ENCODE measurements around the gene HHAT.
A peak's percentile ranks its signal among the peaks of the same experiment; 100 is the strongest.

The HHAT gene

DNA sequence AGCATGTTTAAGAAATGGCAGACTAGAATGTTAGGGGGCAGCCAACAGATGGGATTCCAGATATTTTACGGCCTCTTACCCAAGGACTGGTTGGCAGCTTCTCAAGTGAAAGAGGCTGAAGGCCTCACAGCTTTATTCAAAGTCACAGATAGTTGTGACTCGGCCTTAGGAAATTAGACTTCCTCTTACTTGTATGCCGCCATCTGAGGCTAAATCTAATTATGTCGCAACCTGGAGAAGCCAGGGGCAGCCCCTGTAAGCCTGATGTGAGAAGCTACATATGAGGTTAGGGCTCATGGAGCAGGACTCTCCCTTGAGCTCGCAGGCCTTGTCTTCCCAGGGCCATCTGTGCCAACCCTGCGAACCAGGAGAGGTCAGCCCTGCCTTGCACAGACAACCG lies 352.5 kb downstream of the HHAT start:
- Mint-ChIP-seq H3K27ac (no peak overlapping the region), H3K4me1 (no peaks in the 10 kb centered on the region), H3K4me3 (no peak overlapping the region), H3K9me3 (no peaks in the 10 kb centered on the region), H3K36me3 (ENCODE audit: low read depth) (peaks cover 8% of the 10 kb centered on the region), H3K27me3 (ENCODE audit: low read depth, poor library complexity) (peaks cover 4% of the 10 kb centered on the region)
- DNase-seq, result no peak
- TF ChIP-seq, protein P1, sequence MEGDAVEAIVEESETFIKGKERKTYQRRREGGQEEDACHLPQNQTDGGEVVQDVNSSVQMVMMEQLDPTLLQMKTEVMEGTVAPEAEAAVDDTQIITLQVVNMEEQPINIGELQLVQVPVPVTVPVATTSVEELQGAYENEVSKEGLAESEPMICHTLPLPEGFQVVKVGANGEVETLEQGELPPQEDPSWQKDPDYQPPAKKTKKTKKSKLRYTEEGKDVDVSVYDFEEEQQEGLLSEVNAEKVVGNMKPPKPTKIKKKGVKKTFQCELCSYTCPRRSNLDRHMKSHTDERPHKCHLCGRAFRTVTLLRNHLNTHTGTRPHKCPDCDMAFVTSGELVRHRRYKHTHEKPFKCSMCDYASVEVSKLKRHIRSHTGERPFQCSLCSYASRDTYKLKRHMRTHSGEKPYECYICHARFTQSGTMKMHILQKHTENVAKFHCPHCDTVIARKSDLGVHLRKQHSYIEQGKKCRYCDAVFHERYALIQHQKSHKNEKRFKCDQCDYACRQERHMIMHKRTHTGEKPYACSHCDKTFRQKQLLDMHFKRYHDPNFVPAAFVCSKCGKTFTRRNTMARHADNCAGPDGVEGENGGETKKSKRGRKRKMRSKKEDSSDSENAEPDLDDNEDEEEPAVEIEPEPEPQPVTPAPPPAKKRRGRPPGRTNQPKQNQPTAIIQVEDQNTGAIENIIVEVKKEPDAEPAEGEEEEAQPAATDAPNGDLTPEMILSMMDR (IDR thresholded peaks at IDR 0.05), result no peak

DNA sequence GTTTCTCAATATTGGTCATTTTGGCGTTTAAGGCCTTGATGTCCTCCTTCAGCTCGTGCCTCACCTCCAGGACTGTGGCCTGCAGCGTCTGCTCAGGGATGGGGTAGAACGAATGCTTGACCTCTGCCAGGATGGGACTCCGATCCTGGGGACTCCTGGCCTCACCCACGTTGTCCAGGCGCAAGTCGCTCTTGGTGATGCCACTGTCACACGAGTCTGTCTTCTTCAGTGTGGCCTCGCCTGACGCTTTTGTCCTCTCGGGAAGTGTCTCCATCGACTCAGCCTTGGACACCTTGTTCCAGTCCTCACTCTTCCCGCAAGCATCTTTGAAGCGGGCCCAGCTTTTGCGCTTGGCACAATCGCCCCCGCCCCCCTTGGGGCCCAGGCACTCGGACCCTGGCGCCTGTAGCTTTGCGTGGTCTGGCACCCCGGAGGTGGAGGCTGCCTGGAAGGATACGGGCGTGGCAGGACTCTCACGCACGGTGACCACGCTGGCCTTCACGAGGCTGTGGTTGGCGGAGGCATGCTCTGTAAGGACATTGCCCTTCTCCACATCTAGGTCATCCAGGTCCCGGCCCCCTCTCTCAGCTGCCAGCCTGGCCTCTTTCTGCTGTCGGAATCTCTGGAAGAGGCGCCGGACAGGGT lies 354.8 kb downstream of the HHAT start:
- H3K4me1 Mint-ChIP-seq, result no peaks in the 10 kb centered on the region
- peaks cover 8% of the 10 kb centered on the region for H3K36me3 Mint-ChIP-seq (ENCODE audit: low read depth)
- H3K27ac Mint-ChIP-seq, result no peak overlapping the region
- H3K4me3 Mint-ChIP-seq, result no peak overlapping the region
- TF ChIP-seq, protein P1 (IDR thresholded peaks at IDR 0.05), result no peak
- H3K9me3 Mint-ChIP-seq, result no peaks in the 10 kb centered on the region
- H3K27me3 Mint-ChIP-seq (ENCODE audit: low read depth, poor library complexity), result peaks cover 4% of the 10 kb centered on the region
- no peak for DNase-seq

DNA sequence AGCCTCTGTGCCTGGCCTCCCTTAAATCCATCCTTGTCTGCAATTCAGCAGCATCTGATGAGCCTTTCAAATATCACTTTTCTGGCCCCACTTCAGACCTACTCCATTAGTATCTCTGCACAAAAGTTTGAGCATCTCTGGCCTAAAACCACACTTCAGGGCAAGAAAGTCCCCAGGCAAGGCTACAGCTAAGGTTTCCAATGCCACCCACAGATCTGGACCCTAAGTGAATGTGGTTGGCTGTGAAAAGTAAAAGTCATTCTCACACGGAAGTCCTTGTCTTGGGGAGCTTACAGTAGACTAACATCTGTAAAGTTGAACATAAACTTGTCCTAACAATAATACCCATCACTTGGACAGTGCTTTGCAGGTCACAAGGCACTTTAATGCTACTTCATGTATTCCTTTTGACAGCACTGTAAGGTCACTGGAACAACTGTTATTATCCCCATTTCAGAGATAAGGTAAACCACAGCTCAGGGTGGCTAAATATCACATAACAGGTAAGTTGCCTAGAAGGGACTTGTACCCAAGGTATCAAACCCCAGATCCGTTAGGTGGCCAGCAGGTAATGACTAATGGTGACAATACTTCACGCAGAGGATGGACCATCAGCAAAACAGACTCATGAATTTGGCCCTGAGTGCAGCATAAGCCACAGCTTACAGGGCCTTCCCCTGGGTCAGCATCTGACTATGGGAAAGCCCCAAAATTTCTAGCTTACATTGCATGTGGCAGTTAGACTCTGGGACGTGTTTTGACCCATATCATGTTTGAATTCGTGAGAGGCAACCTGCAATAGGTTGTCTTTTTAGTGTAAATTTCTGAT lies 356.0 kb downstream of the HHAT start:
- Mint-ChIP-seq H3K27me3 (ENCODE audit: low read depth, poor library complexity) (peaks cover 4% of the 10 kb centered on the region), H3K4me3 (no peak overlapping the region), H3K36me3 (ENCODE audit: low read depth) (peaks cover 8% of the 10 kb centered on the region), H3K27ac (peak overlapping the region; percentile 83), H3K9me3 (no peaks in the 10 kb centered on the region), H3K4me1 (no peaks in the 10 kb centered on the region)
- TF ChIP-seq, protein P1 (IDR thresholded peaks at IDR 0.05), result no peak
- DNase-seq, result no peak

DNA sequence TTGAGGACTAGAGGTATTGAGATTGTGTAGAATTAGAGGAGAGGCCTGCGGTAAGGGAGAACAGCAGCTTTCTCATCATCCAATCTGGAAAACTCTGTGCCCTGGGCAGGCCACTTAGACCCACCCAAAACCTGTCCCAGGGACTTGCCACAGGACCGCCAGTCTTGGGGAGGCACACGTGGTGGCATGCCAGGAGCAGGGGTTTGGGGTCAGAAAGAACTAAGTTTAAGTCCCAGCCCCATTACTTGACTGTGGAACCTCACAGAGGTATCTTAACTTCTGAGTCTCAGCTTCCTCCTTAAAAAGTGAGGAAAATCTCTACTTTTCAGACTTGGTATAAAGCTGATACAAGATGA lies 356.6 kb downstream of the HHAT start:
- no peak overlapping the region for H3K27ac Mint-ChIP-seq
- no peaks in the 10 kb centered on the region for H3K9me3 Mint-ChIP-seq
- H3K4me3 Mint-ChIP-seq, result no peak overlapping the region
- no peak for DNase-seq
- H3K4me1 Mint-ChIP-seq, result peaks cover 3% of the 10 kb centered on the region
- peaks cover 8% of the 10 kb centered on the region for H3K36me3 Mint-ChIP-seq (ENCODE audit: low read depth)
- TF ChIP-seq, protein P1 (IDR thresholded peaks at IDR 0.05), result no peak
- no peaks in the 10 kb centered on the region for H3K27me3 Mint-ChIP-seq (ENCODE audit: low read depth, poor library complexity)

DNA sequence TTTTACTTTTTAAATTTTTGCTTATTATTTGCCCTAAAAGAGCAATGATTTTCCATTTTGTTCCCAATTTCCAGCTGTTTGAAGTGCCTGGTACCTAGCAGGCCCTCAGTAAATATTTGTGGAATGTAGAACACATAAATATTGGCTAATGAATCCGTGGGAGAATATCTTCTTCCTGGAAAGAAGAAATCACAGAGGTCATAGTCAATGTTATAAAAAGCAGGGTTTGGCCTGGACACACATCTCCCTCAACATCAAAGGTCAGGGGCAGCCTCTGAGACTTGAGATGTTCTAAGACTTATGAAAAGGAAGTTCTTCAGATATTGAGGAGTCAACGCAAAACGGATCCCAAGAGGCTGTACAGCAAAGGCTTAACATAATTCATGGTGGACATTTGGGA lies 358.1 kb downstream of the HHAT start:
- peaks cover 8% of the 10 kb centered on the region for H3K36me3 Mint-ChIP-seq (ENCODE audit: low read depth)
- H3K9me3 Mint-ChIP-seq, result no peaks in the 10 kb centered on the region
- DNase-seq, result no peak
- H3K27me3 Mint-ChIP-seq (ENCODE audit: low read depth, poor library complexity), result no peaks in the 10 kb centered on the region
- no peak overlapping the region for H3K4me3 Mint-ChIP-seq
- no peak overlapping the region for H3K27ac Mint-ChIP-seq
- TF ChIP-seq, protein P1 (IDR thresholded peaks at IDR 0.05), result no peak
- peaks cover 6% of the 10 kb centered on the region for H3K4me1 Mint-ChIP-seq
